HCT116 (cell line): ENCODE data around the gene C9orf43. TPM values are rescaled to one million over a fixed set of nuclear protein-coding genes. Genes with fewer than 3 reads are reported as not detected.

Source experiments
- ATAC-seq: fragments of 200-7000 bp; cut with Tn5 transposase; 2 replicates; pipeline ENCODE4 v1.9.1; 2020; ENCODE audit warnings: mild to moderate bottlenecking, moderate library complexity
- BruUV-seq: library from RNA; stranded (reverse); fragments of 400-500 nt; replicated peaks from 2 replicates; lab custom pipeline; 2021; lab: Mats Ljungman, UMichigan
- CTCF ChIA-PET: fragments of 300-600 bp; sonication (Branson Sonifier 250); formaldehyde crosslinking; loops from one replicate; lab custom pipeline; 2021; ENCODE audit warnings: antibody characterized with exemption; lab: Charles Lee
- POLR2A ChIA-PET: fragments of 300-600, 350-600 bp; sonication (Branson Sonifier 250); formaldehyde crosslinking; loops from one replicate; lab custom pipeline; 2021; ENCODE audit warnings: antibody characterized with exemption; lab: Charles Lee
- RAD21 ChIA-PET, 2 experiments: fragments of 300-600 bp; sonication (Branson Sonifier 250); formaldehyde crosslinking; loops; one replicate each; lab custom pipeline; 2023; ENCODE audit warnings: low total read pairs in 2 of 2; ENCODE audit not compliant: uncharacterized antibody in 2 of 2, unreplicated experiment in 2 of 2, low non-redundant PET in 1 of 2; lab: Charles Lee
- DNase-seq: peaks from one replicate; pipeline ENCODE4 v3.0.0-alpha.2; 2010; ENCODE audit warnings: low read depth, low spot score
- H2AFZ ChIP-seq: fragments of 200-600 bp; shearing (Covaris generic), sonication (generic); 2 replicates; pipeline ENCODE4 v1.6.1; 2017; ENCODE audit warnings: low read depth, mixed run types, mixed read lengths, antibody characterized with exemption, low read length; ENCODE audit not compliant: poor library complexity, severe bottlenecking
- H3K27ac ChIP-seq: 2 replicates; pipeline ENCODE4 v1.5.1; 2012; ENCODE audit warnings: low read depth, low read length
- H3K27me3 ChIP-seq: fragments of 200-600 bp; sonication (generic); 2 replicates; pipeline ENCODE4 v1.6.1; 2016; ENCODE audit warnings: mixed run types, low read length, mixed read lengths; ENCODE audit not compliant: insufficient read depth
- H3K36me3 ChIP-seq, 2 experiments: fragments of 200-500 bp in 1 of 2; fragments of 200-600 bp in 1 of 2; sonication (Bioruptor generic) in 1 of 2; sonication (generic) in 1 of 2; 2 replicates each; pipeline versions ENCODE4 v1.5.1 to v1.6.1; 2014 to 2016; ENCODE audit warnings: low read length in 2 of 2, inconsistent platforms in 1 of 2, mixed read lengths in 1 of 2, mixed run types in 1 of 2; ENCODE audit not compliant: insufficient read depth in 2 of 2, control insufficient read depth in 1 of 2
- H3K4me1 ChIP-seq, 2 experiments: fragments of 200-600 bp in 1 of 2; sonication (generic) in 1 of 2; 2 replicates each; pipeline versions ENCODE4 v1.5.1 to v1.6.1; 2012 to 2017; ENCODE audit warnings: low read length in 2 of 2, inconsistent platforms in 1 of 2, mild to moderate bottlenecking in 1 of 2, mixed read lengths in 1 of 2, mixed run types in 1 of 2, moderate library complexity in 1 of 2; ENCODE audit not compliant: insufficient read depth in 2 of 2, control insufficient read depth in 1 of 2
- H3K4me2 ChIP-seq: fragments of 200-600 bp; sonication (generic); 2 replicates; pipeline ENCODE4 v1.6.1; 2017; ENCODE audit warnings: mixed run types, low read length, mixed read lengths
- H3K4me3 ChIP-seq, 2 experiments: fragments of 200-600 bp in 1 of 2; sonication (generic) in 1 of 2; replicated peaks in 1 of 2; 2 replicates each; pipeline ENCODE4 v1.5.1; 2011 to 2016; ENCODE audit warnings: low read length in 2 of 2, control low read depth in 1 of 2, low read depth in 1 of 2, mild to moderate bottlenecking in 1 of 2, mixed read lengths in 1 of 2, mixed run types in 1 of 2
- H3K79me2 ChIP-seq: fragments of 200-600 bp; sonication (generic); 2 replicates; pipeline ENCODE4 v1.6.1; 2017; ENCODE audit warnings: mild to moderate bottlenecking, mixed run types, low read length, moderate library complexity, mixed read lengths; ENCODE audit not compliant: insufficient read depth
- H3K9ac ChIP-seq: fragments of 200-600 bp; sonication (generic); 2 replicates; pipeline ENCODE4 v1.6.1; 2016; ENCODE audit warnings: low read length, mixed read lengths
- H3K9me2 ChIP-seq: fragments of 200-600 bp; sonication (generic), shearing (Covaris generic); 2 replicates; pipeline ENCODE4 v1.6.1; 2017; ENCODE audit warnings: mixed run types, mild to moderate bottlenecking, moderate library complexity; ENCODE audit not compliant: insufficient read depth
- H3K9me3 ChIP-seq, 2 experiments: fragments of 200-500 bp in 1 of 2; fragments of 200-600 bp in 1 of 2; sonication (Bioruptor generic) in 1 of 2; sonication (generic) in 1 of 2; 2 replicates each; pipeline ENCODE4 v1.6.1; 2014 to 2017; ENCODE audit warnings: low read length in 2 of 2, mixed read lengths in 2 of 2, inconsistent platforms in 1 of 2, low read depth in 1 of 2, mild to moderate bottlenecking in 1 of 2, mixed run types in 1 of 2, moderate library complexity in 1 of 2; ENCODE audit not compliant: control insufficient read depth in 1 of 2, insufficient read depth in 1 of 2
- H4K20me1 ChIP-seq: fragments of 200-600 bp; sonication (generic), shearing (Covaris generic); 2 replicates; pipeline ENCODE4 v1.6.1; 2017; ENCODE audit warnings: mixed run types, mild to moderate bottlenecking, moderate library complexity; ENCODE audit not compliant: insufficient read depth
- CEBPB ChIP-seq: IDR thresholded peaks from 2 replicates; pipeline ENCODE4 v1.6.1; 2012; ENCODE audit warnings: low read depth
- EGR1 ChIP-seq: IDR thresholded peaks from 2 replicates; pipeline ENCODE4 v1.6.1; 2012; ENCODE audit warnings: low read depth
- ELF1 ChIP-seq: IDR thresholded peaks from 2 replicates; pipeline ENCODE4 v1.6.1; 2012; ENCODE audit warnings: low read depth, borderline replicate concordance
- POLR2AphosphoS5 ChIP-seq: IDR thresholded peaks from 2 replicates; pipeline ENCODE4 v1.6.1; 2011; ENCODE audit warnings: mild to moderate bottlenecking, low read depth, low read length, moderate library complexity
- RAD21 ChIP-seq: IDR thresholded peaks from 2 replicates; pipeline ENCODE4 v1.6.1; 2012; ENCODE audit warnings: low read depth, mild to moderate bottlenecking
- SIN3A ChIP-seq: IDR thresholded peaks from 2 replicates; pipeline ENCODE4 v1.6.1; 2012; ENCODE audit warnings: low read depth
- SP1 ChIP-seq: IDR thresholded peaks from 2 replicates; pipeline ENCODE4 v1.6.1; 2012; ENCODE audit warnings: low read depth
- ZFX ChIP-seq: fragments of 450-650 bp; IDR thresholded peaks from 2 replicates; pipeline ENCODE4 v1.6.1; 2017
- intact Hi-C: fragments of 100-400 bp; cut with micrococcal nuclease; formaldehyde crosslinking; loops from 2 replicates; pipeline ENCODE4 v1.10.0; 2022
- total RNA-seq: library from RNA; stranded (reverse); gene quantifications from one replicate; pipeline ENCODE4 v1.2.1, GENCODE V29; 2021; ENCODE audit not compliant: unreplicated experiment
- TF ChIP-seq, protein P1 (sequence below): IDR thresholded peaks from 2 replicates; pipeline ENCODE4 v1.6.1; 2012
- TF ChIP-seq, protein P2 (sequence below): IDR thresholded peaks from 2 replicates; pipeline ENCODE4 v1.6.1; 2011; ENCODE audit warnings: mild to moderate bottlenecking, low read length, moderate library complexity; ENCODE audit not compliant: insufficient replicate concordance; ENCODE audit errors: extremely low read depth
- TF ChIP-seq, protein P3 (sequence below): IDR thresholded peaks from 2 replicates; pipeline ENCODE4 v1.6.1; 2012; ENCODE audit warnings: low read depth

Gene C9orf43
- total RNA-seq, 1 experiment from 2014 or later, result 0.71 TPM

DNA sequence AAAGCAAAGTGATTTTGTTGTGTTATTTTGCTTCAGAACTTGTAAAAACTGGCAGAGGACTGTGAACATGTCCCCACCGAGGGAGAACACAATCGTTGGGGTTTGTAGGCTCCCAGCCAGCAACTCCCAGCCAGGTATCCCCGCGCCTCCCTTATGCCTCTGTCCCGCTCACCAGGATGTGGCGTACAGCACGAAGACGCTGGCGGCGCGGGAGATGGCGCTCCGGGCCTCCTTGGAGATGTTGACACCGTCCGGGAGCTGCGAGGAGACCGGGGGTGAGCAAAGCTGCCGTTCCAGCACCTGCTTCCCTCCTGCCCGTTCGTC, 702 bp upstream of the C9orf43 start:
- H3K27ac ChIP-seq, result peak overlapping the region; percentile 89
- no peak for TF ChIP-seq SP1
- TF ChIP-seq, protein P1, sequence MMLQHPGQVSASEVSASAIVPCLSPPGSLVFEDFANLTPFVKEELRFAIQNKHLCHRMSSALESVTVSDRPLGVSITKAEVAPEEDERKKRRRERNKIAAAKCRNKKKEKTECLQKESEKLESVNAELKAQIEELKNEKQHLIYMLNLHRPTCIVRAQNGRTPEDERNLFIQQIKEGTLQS, result no peak
- TF ChIP-seq ZFX, result 0 out of 2 replicates have a peak, but pooled peaks have one; percentile 34
- peaks cover 6 to 17% of the 10 kb centered on the region in 2 experiments for H3K4me1 ChIP-seq
- peaks cover 12 to 20% of the 10 kb centered on the region in 2 experiments; a peak in 3 of 4 replicates for H3K36me3 ChIP-seq
- DNase-seq (no peak), ATAC-seq (peak; percentile 14)
- H3K9me3 ChIP-seq, result no peaks in the 10 kb centered on the region
- no peaks in the 10 kb centered on the region for H3K27me3 ChIP-seq
- peaks cover 33% of the 10 kb centered on the region for H3K79me2 ChIP-seq
- peak overlapping the region; percentile 92 for H3K9ac ChIP-seq
- no peaks in the 10 kb centered on the region for H3K9me2 ChIP-seq
- CTCF ChIA-PET, result interaction anchor here (0.7 to 2.0 kb wide), 5 partner anchors 8 to 245 kb away, joined by 3 to 19 read pairs (median 4); partner anchors contain the start of genes ALAD, CDC26 and PRPF4
- RAD21 ChIA-PET, result interaction anchor here in 1 of 2 experiments (1.0 kb wide), 2 partner anchors 9 to 33 kb away, joined by 3 to 8 read pairs; partner anchors contain the start of genes ALAD and HDHD3
- intact Hi-C loops, result no loop called here
- BruUV-seq, result TSS peak; percentile 59
- peaks cover 3% of the 10 kb centered on the region; the same call in 1 of the 2 replicates for H4K20me1 ChIP-seq
- POLR2A ChIA-PET, result interaction anchor here (0.8 to 1.9 kb wide), 11 partner anchors 8 to 189 kb away, joined by 3 to 13 read pairs (median 4); partner anchors contain the start of genes ALAD, CDC26, FKBP15 and PRPF4
- H3K4me2 ChIP-seq, result peak overlapping the region; percentile 83
- H3K4me3 ChIP-seq, result peak overlapping the region; percentile 95 to 98
- H2AFZ ChIP-seq, result no peak overlapping the region

DNA sequence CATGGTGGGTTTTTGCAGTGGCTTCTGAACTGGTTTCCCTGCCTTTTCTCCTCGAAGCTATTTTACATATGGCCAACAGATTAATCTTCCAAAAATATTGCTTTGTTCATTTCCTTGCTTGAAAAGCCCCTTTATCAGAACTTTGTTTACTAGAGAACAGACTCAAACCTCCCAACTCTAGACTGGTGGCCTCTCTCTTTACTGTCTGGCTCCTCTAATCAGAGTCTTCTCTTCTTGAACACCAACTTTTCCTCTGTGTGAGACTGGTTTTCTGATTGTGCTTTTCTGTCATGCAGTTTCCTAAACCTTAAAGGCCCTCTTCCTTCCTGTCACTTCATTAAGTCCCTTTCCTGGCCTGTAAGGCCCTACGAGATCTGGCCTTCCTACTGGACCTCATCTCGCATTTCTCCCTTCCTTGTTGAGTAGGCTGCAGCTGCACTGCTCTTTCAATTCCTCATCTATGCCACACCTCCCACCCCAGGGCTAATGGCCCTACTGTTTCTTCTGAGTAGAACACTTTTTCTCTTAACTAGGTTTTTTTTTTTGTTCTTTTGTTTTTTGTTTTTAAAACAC, 5.7 kb downstream of the C9orf43 start:
- Histone ChIP-seq H3K27me3 (no peaks in the 10 kb centered on the region), H2AFZ (no peak overlapping the region), H3K9ac (no peak overlapping the region), H3K4me1 (peaks cover 6 to 7% of the 10 kb centered on the region in 2 experiments), H3K27ac (no peak overlapping the region), H3K36me3 (no peaks in the 10 kb centered on the region), H4K20me1 (no peaks in the 10 kb centered on the region), H3K9me3 (no peaks in the 10 kb centered on the region), H3K79me2 (no peaks in the 10 kb centered on the region), H3K9me2 (no peaks in the 10 kb centered on the region), H3K4me3 (no peak overlapping the region), H3K4me2 (no peak overlapping the region)
- BruUV-seq, result no TSS peak
- ChIA-PET RAD21 (no interaction called here), CTCF (no interaction called here), POLR2A (no interaction called here)
- intact Hi-C loops, result no loop called here
- ATAC-seq, result no peak
- DNase-seq, result no peak
- TF ChIP-seq, protein P2, sequence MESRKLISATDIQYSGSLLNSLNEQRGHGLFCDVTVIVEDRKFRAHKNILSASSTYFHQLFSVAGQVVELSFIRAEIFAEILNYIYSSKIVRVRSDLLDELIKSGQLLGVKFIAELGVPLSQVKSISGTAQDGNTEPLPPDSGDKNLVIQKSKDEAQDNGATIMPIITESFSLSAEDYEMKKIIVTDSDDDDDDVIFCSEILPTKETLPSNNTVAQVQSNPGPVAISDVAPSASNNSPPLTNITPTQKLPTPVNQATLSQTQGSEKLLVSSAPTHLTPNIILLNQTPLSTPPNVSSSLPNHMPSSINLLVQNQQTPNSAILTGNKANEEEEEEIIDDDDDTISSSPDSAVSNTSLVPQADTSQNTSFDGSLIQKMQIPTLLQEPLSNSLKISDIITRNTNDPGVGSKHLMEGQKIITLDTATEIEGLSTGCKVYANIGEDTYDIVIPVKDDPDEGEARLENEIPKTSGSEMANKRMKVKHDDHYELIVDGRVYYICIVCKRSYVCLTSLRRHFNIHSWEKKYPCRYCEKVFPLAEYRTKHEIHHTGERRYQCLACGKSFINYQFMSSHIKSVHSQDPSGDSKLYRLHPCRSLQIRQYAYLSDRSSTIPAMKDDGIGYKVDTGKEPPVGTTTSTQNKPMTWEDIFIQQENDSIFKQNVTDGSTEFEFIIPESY, result no peak
- TF ChIP-seq ELF1 (no peak), CEBPB (no peak), POLR2AphosphoS5 (no peak), ZFX (no peak), SP1 (no peak), RAD21 (no peak), SIN3A (no peak), EGR1 (no peak)
- TF ChIP-seq, protein P3, sequence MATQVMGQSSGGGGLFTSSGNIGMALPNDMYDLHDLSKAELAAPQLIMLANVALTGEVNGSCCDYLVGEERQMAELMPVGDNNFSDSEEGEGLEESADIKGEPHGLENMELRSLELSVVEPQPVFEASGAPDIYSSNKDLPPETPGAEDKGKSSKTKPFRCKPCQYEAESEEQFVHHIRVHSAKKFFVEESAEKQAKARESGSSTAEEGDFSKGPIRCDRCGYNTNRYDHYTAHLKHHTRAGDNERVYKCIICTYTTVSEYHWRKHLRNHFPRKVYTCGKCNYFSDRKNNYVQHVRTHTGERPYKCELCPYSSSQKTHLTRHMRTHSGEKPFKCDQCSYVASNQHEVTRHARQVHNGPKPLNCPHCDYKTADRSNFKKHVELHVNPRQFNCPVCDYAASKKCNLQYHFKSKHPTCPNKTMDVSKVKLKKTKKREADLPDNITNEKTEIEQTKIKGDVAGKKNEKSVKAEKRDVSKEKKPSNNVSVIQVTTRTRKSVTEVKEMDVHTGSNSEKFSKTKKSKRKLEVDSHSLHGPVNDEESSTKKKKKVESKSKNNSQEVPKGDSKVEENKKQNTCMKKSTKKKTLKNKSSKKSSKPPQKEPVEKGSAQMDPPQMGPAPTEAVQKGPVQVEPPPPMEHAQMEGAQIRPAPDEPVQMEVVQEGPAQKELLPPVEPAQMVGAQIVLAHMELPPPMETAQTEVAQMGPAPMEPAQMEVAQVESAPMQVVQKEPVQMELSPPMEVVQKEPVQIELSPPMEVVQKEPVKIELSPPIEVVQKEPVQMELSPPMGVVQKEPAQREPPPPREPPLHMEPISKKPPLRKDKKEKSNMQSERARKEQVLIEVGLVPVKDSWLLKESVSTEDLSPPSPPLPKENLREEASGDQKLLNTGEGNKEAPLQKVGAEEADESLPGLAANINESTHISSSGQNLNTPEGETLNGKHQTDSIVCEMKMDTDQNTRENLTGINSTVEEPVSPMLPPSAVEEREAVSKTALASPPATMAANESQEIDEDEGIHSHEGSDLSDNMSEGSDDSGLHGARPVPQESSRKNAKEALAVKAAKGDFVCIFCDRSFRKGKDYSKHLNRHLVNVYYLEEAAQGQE, result no peak
